Activated CD4-positive, alpha-beta T cell treated with anti-CD3 and anti-CD28 coated beads, Interleukin-2, amount 50 U/mL, for 24 hours (primary cell): Measurements from ENCODE around the gene PLCD4.
A peak's percentile ranks its signal among the peaks of the same experiment; 100 is the strongest.

Experiments used
- DNase-seq, 2 donors: peaks; one replicate each; pipeline ENCODE4 v3.0.0-alpha.2; 2020; ENCODE audit warnings: low read depth in 1 of 2, low spot score in 1 of 2

PLCD4 gene

DNA sequence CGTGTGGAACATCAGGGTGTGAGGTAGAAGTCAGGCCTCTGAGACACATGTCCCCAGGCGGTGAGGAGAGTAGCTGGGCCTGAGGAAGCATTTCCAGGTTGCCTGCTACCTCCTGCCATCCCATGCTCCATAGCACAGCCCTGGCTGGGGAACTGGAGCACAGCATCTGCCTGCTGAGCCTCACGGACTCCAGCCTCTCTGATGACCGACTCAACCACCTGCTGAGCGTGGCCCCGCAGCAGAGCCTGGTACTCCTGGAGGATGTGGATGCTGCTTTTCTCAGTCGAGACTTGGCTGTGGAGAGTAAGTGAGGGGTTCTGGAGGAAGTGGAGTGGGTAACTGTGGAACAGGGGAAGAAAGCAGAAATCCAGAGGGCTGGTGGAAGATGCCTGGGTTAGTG is 54.7 kb downstream of the PLCD4 start:
- DNase-seq, result no peak

- DNase-seq, result no peak
Observed at GRCh38 chr2:218662827-218663226, 55.1 kb downstream of the PLCD4 start.

GRCh38 chr2:218663901-218664300 is 56.2 kb downstream of the PLCD4 start:
- DNase-seq, result no peak

DNA sequence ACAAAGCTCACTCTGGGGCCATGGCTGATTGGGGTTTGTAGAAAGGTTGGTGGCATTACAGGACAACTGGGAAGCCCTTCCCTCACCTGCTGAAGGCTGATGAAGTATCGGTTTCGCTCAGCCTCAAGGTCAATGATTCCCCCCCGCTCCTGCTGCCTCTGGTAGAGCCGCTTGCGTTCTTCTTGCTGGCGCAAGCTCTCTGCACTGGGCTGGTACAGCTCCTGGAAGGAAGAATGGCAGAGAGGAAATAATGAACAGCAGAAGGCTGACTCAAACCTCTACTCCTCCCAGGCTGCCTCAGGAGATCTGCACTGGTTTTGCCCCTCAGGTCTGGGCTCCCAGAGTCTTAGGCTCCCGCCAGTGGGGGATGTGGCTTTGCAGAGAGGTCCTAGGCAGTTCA is 57.0 kb downstream of the PLCD4 start:
- DNase-seq, result no peak

GRCh38 chr2:218671097-218671653 is 63.5 kb downstream of the PLCD4 start:
- no peak for DNase-seq

DNA sequence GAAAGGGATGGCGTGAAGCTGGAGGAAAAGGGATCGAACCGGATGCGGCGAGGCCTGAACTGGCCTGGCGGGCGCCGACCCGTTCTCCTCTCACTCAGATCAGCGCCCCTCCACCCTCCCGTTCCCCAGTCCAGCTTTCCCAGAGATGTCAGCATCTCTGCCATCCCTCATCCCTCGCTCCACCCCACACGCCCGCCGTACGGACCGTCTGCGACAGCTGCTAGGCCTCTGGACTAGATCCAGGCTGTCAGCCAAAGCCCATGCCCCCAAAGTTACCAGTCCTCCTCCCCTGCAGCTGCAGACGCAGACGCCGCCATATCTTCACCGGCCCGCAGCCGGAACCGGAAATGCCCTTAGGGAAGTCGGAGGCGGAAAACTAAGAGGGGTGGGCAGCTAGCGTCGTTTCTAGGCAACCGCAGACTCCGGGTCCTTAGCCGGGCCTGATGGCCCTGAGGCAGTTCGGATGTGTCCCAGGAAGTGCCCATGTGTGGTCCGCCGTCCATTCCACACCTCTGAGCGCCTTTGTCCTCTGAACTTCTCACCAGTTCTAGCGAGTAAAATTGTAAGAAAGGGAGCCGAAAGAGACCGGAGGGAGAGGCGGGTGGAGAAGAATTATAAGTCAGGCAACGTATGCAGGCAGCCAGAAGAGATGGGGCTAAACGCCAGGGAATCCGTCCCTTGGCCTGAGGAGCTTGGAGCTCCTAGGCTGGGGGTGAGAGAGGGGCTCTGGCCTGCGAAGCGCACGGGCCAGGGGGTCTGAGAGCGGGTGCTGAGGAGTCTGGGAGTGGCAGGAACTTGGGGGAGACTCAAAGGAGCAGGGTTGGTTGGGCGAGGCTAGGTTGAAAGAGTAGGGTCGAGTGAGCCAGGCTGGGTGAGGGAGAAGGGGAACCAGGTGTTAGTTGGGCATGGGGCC is 64.2 kb downstream of the PLCD4 start, which contains the start of the genes RNF25 and STK36:
Gene RNF25, minus strand, starts transcription at position 349 of the 913 bp plus-strand sequence. Its CDS starts 32 bp downstream, at position 317.
Gene STK36, plus strand, starts transcription at position 433 of the 913 bp plus-strand sequence. CDS start 744 bp downstream, outside the sequence.
- DNase-seq, result peak; percentile 67 to 80

GRCh38 chr2:218679119-218679518 is 71.4 kb downstream of the PLCD4 start:
- DNase-seq, result no peak

- DNase-seq, result no peak
Observed at GRCh38 chr2:218680061-218680460, 72.4 kb downstream of the PLCD4 start.
